GM12874 (cell line): ENCODE results near the gene TSPAN9.

ENCODE experiments used
- CTCF ChIP-seq: IDR thresholded peaks from 2 replicates; pipeline ENCODE4 v1.5.1; 2011; ENCODE audit warnings: low read depth, mild to moderate bottlenecking, control low read depth, low read length, moderate library complexity; ENCODE audit not compliant: insufficient read depth

Gene TSPAN9

GRCh38 chr12:3226264-3226663 lies 149.1 kb downstream of the TSPAN9 start:
- TF ChIP-seq CTCF, result no peak

- TF ChIP-seq CTCF, result no peak
These were observed 150.1 kb downstream of the TSPAN9 start for GRCh38 chr12:3227076-3227975.

GRCh38 chr12:3228552-3228951 lies 151.4 kb downstream of the TSPAN9 start:
- TF ChIP-seq CTCF, result no peak

- no peak for TF ChIP-seq CTCF
These were observed 152.4 kb downstream of the TSPAN9 start for GRCh38 chr12:3229577-3229976.

GRCh38 chr12:3230758-3231375 lies 153.7 kb downstream of the TSPAN9 start:
- TF ChIP-seq CTCF, result no peak

GRCh38 chr12:3231399-3231876 lies 154.3 kb downstream of the TSPAN9 start:
- no peak for TF ChIP-seq CTCF

- TF ChIP-seq CTCF, result no peak
These were observed 156.6 kb downstream of the TSPAN9 start for GRCh38 chr12:3233797-3234196.
